Smooth muscle cell of the brain vasculature (primary cell): Measurements from ENCODE around the gene LTBP3.
A peak's percentile ranks its signal among the peaks of the same experiment; 100 is the strongest.
"Not testable (repeated sequence)": the region's sequence is repeated elsewhere in the genome, so short reads cannot be mapped to it uniquely, and the experiment has no call there.

Source experiments
- DNase-seq: peaks from one replicate; pipeline ENCODE4 v3.0.0-alpha.2; 2012; ENCODE audit warnings: low read depth, low spot score

The LTBP3 gene

GRCh38 chr11:65571940-65572339 lies 13.8 kb upstream of the LTBP3 start:
- DNase-seq, result no peak

DNA sequence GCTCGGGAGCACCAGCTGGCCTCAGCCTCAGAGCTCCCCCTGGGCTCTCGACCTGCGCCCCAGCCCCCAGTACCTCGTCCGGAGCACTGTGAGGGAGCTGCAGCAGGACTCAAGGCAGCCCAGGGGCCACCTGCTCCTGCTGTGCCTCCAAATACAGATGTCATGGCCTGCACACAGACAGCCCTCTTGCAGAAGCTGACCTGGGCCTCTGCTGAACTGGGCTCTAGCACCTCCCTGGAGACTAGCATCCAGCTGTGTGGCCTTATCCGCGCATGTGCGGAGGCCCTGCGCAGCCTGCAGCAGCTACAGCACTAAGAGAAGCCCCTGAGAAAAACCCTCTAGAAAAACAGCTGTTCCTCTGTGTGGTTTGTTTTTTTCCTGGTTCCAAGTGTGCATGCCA lies 13.3 kb upstream of the LTBP3 start:
- DNase-seq, result no peak

DNA sequence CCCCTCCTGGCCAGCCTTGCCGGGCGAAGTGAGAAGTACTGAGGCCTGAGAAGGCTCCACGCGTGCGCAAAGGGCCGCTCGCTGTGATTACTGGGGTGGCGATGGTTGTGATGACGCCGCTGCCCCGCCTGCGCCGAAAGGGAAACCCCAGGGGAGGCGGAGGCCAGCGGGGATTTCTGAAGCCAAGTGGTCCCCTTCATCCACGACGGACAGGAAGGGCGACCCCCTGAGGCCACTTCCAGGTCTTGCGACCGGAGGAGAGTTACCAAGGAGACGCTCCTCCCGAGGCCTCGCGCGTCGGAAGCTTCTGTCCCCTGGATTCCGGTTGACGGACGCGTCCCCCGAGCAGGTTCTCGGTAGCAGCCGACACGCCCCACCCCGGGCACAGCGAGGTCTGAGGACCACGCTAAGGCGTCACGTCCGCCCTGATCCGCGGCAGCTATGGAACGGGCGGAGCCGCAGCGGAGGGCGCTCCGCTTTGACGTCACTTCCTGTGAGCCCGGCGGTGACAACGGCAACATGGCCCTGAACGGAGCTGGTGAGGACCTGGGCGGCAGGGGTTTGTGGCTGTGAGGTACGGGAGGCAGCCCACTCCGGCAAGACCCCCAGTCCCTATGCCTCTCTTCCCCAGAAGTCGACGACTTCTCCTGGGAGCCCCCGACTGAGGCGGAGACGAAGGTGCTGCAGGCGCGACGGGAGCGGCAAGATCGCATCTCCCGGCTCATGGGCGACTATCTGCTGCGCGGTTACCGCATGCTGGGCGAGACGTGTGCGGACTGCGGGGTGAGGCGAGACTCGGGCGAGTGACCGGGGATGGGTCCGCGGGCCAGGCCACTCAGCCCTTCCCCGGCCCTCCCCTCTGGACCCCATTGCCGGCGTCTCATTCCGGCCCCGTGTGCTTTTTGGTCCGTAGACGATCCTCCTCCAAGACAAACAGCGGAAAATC lies 12.1 kb upstream of the LTBP3 start, which contains the start of gene ZNRD2:
ZNRD2 (plus strand) TSS at position 505 of the 946 bp plus-strand sequence; CDS start at position 520, 15 bp downstream.
- peak; percentile 93 for DNase-seq

DNA sequence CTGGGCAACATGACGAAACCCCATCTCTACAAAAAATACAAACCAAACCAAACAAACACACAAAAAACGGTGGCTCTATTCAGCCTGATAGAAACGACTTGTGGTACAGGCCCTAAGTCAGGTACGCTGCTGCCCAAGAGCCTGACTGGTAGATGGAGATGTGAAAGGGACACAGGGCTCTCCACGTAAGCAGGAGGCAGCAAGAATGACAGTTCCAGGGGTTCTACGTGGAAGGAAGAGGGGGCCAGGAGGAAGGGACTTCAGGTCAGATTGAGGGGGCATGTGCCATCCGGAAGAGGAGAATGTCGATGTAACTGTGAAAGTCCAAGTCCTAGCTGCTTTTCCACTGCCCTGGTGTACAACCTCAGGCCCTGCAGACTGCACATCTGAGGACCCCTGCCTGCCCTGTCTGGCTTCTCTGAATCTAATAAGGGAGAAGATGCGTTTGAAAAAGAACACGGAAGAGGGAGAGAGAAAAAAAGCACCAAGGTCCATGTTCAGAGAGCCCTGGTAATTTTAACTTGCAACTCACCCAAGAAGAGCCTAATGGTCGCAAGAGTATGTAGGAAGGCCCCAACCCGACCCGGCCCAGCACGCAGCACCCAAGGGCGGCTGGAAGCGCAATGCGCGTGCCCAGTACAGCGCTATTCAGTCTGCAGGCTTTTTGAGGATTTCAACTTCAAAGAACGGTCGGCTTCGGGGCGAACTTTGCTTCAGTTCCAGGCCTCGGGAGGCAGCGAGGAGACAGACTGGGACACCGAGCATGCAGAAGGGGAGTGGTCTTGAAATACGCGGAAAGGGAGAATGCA lies 11.2 kb upstream of the LTBP3 start:
- no peak for DNase-seq

- DNase-seq, result no peak
Observed at GRCh38 chr11:65565624-65566453, 7.7 kb upstream of the LTBP3 start.

GRCh38 chr11:65564879-65565559 lies 6.9 kb upstream of the LTBP3 start:
- DNase-seq, result not testable (repeated sequence)

DNA sequence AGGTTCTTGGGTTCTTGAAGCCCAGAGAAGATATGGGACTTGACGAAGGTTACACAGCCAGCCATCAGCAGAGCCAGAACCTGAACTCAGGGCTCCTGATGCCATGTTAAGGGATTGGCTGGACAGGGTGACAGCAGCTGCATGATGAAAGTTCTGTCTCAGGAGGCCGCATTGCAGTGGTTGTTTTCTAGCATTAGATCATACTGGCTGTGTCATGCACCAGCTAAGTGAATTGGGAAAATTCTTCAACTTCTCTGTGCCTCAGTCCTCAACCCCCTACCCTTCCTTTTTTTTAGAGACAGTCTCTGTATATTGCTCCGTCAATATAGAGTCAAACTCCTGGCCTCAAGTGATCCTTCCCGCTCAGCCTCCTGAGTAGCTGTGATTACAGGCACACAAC lies 5.4 kb upstream of the LTBP3 start:
- no peak for DNase-seq

DNA sequence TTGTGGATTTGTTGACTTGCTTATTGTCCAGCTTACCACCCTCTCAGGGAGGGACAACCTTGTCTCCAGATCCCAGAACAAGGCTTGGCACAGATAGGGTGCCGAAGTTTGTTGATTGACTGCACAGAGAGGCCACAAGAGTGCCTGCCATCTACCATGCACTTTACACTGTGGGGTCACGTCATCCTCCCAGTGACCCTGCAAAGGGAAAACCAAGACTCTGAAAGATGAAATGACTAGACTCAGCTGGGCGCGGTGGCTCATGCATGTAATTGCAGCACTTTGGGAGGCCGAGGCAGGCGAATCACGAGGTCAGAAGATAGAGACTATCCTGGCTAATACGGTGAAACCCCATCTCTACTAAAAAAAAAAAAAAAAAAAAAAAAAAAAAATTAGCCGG lies 4.6 kb upstream of the LTBP3 start:
- DNase-seq, result no peak

DNA sequence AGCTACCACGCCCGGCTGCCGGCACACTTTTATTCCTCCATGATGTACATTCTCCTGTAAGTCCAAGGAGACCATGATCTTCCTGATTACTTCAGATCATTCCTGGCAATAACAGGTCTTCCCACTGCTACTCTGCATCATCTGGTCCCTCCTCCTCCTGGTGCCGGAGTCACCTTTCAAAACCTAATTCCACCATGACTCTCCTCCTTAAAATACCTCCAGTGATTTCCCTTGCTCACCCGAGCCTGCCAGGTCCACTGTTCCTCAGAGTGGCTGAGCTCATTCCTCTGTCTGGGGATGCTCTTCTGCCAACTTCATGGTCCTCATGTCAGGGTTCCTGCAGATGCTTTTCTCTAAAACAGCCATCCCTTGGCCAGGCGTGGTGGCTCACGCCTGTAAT lies 3.9 kb upstream of the LTBP3 start:
- DNase-seq, result no peak

GRCh38 chr11:65560555-65561418 lies 2.6 kb upstream of the LTBP3 start:
- DNase-seq, result no peak

DNA sequence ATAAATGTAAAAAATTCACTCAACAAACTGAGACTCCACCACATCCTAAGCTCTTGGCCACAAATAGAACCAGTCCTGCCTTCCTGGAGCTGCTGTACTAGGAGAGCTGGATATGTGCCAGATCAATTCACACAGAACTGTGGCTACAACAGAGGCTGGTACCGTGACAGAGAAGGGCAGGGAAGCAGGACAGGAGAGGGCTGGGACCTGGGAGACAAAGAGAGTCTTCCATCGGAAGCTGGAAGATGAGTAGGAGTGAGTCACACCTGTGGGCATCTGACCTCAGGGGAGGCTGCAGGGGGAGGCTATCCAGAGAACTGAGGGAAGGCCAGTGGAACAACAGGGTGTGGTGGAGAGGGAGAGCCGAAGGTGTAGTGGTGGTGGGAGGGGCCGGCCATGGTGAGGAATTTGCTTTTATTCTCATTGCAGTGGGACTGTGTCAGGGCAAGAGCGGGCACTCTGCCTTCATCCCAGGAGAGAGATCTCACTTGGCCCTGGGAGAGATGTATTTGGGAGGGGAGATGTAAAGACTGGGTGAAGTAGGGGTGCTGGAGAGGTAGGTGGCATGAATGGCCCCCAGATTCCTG lies 1.9 kb upstream of the LTBP3 start:
- DNase-seq, result no peak

DNA sequence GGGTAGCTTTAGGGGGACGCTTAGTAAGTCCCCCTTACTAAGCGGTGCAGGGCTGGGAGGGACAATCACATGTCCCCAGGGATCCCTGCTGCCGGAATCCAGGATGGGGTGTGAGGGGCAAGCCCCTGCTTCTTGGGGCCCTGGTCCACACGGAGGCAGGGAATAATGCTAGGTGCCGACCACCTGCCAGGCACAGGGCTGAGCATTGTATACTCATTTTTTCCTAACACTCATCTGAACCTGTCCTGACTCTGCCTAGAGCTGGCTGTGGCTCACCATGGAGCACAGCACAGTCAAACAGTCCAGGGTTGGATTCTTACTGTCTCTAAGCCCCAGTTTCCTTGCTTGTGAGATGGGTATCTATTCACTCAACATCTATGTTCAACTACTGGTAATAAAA lies 1.4 kb upstream of the LTBP3 start:
- DNase-seq, result no peak

GRCh38 chr11:65558930-65559509 lies 861 bp upstream of the LTBP3 start:
- no peak for DNase-seq

- DNase-seq, result no peak
Observed at GRCh38 chr11:65557280-65558001, 718 bp downstream of the LTBP3 start.

DNA sequence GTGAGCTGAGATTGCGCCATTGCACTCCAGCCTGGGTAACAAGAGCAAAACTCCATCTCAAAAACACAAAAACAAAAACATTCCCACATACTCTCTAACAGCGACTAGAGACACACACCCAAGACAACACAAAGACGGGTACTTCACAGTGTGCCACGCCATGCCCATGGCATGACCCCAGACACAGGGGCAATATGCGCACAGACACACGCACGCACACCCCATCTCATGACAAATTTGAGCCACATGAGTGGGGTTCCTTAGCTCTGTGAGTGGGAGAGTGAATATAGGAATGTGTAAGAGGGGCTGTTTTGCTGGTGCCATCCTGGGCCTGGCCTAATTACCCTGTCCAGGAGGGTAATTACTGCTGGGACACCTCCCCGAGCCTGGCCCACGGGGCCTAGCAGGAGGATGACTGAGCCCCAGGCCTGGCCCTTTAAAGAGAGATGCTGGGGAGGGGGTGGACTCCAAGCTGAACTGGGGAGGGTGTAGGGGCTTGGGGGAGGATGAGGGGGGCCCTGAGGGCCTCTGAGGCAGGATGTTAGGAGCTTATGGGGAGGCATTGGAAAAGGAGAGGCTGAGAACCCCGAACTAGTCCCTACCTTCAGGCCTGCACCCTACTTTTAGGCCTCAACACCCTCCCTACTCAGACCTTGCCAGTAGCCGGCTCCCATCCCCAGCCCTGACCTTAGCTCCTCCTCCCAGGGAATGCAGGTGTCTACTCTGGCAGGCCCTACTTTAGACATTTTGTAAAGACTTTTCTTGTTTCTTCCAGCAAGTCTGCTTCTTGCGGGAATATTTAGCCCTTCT lies 1.5 kb downstream of the LTBP3 start:
- no peak for DNase-seq

DNA sequence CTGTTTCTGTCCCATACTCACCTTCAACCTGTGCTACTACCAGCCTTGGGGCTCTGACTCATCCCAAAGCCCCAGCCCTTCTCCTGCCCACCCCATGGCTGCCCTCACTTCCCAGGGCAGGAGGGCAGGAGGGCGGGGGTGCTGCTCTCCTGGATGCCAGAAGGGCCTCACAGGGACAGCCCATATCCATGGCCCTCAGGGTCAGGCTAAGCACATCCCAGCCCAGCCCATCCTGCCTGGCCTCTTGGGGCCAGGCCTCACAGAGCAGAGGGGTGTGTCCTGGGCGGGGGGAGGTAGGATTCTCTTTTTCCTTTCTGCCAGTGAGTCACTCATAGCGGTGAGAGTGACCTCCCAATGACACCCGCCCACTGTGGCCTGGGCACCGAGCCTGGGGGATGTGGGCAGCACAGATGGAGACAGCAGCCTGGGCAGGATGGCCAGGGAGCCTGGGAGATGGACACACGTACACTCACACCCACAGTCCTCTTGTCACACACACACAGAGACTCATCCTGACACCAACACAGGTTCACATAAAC lies 2.4 kb downstream of the LTBP3 start:
- DNase-seq, result no peak

GRCh38 chr11:65554842-65555430 lies 3.2 kb downstream of the LTBP3 start:
- no peak for DNase-seq
